ENCODE results near the gene CAPN8. TPM values are rescaled to one million over a fixed set of nuclear protein-coding genes. Genes with fewer than 3 reads are reported as not detected.
A peak's percentile ranks its signal among the peaks of the same experiment; 100 is the strongest.

CAPN8 gene
- total RNA-seq, 1 donor from 2014 or later, result not detected

DNA sequence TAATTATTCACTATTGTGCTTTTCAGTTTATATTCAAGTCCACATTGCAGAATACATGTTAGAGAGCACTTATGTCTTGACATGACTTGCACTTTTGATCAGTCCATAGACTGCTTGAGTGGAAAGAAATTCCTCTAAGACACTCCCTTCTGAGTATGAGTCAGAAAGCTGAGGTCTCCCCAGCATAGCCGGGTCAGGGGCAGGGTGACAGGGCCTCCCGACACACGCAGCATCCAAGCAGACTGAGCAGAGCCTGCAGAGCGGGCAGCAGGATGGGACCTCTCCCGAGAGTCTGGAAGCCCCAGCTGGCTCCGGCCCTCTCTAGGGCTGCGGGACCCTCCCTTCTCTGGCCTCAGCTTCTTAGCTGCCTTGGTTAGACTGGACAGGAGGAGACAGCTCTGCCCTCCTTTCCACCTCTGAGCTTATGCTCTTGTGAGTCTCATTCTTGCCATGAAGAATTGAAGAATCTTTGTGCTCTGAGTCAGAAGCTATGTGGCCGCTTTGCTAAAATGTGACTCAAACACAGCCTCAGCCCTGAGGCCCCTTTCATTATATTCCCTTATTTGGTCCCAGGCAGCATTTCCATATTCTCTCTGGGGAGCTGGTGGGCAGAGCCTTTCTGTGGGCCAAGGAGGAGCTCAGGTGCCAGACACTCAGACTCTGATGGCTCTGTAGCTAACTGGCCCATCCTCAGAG lies 35.6 kb upstream of the CAPN8 start:
- peak; percentile 91 for DNase-seq (ENCODE audit: low read depth)
- no peak for TF ChIP-seq CTCF (conservative IDR thresholded peaks at IDR 0.05; ENCODE audit: low read depth, low read length)
- H3K4me3 ChIP-seq (ENCODE audit: low read depth, low read length), result peak overlapping the region; percentile 14

- no peak overlapping the region for H3K4me3 ChIP-seq (ENCODE audit: low read depth, low read length)
- DNase-seq (ENCODE audit: low read depth), result no peak
- no peak for TF ChIP-seq CTCF (conservative IDR thresholded peaks at IDR 0.05; ENCODE audit: low read depth, low read length)
These were observed 35.0 kb upstream of the CAPN8 start for GRCh38 chr1:223700388-223700918.

DNA sequence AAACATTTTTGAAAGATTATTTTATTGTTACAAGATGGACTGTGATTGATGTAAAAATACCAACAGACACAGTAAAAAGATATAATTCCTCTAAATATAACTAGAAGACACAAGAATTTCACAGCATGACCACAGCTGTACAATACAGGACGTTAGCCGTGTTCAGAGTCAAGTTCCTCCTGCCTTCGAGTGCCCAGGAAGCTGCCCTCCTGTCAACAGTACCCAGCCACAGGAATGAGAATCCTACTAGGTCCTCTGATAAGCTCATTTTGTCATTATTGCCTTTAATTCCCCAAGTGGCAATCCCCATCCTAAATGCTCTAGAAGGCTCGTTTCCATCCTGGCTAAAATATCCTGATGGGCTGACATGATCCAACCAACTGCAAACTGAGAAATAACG lies 30.4 kb upstream of the CAPN8 start:
- TF ChIP-seq CTCF (conservative IDR thresholded peaks at IDR 0.05; ENCODE audit: low read depth, low read length), result no peak
- H3K4me3 ChIP-seq (ENCODE audit: low read depth, low read length), result no peak overlapping the region
- DNase-seq (ENCODE audit: low read depth), result no peak

GRCh38 chr1:223695014-223695548 lies 29.6 kb upstream of the CAPN8 start:
- no peak for TF ChIP-seq CTCF (conservative IDR thresholded peaks at IDR 0.05; ENCODE audit: low read depth, low read length)
- DNase-seq (ENCODE audit: low read depth), result no peak
- no peak overlapping the region for H3K4me3 ChIP-seq (ENCODE audit: low read depth, low read length)

DNA sequence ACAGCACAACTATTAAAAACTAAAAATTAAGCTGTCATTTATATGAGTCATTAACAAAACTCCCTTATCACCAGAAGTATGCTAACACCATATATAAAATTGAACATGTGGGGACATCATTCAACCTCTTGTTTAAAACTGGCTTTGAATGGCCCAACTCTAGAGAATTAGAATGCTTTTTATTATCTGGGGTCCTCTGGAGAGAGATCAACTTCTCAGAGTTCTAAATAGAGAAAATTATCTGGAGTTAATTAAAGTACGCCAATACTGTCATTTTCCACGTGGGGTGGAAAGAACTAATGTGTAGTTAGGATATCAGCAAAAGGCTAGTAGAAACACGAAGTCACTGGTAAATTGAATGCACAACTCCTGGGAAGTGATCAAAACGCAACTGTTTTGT lies 25.6 kb upstream of the CAPN8 start:
- no peak for DNase-seq (ENCODE audit: low read depth)
- no peak overlapping the region for H3K4me3 ChIP-seq (ENCODE audit: low read depth, low read length)
- TF ChIP-seq CTCF (conservative IDR thresholded peaks at IDR 0.05; ENCODE audit: low read depth, low read length), result no peak

DNA sequence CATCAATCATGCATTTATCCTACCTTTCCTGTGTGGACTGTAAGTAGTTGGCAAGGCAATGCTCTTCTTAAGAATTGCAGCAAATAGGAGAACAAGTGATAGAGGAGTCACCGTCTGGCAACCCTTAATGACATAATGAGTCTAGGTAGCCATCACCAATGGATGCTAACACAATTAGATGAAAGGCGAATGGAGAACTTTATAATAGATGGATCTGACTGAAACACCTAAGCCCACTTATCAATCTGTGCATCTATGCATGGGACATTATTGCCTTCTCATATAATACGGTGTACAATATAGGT lies 18.9 kb upstream of the CAPN8 start:
- no peak for DNase-seq (ENCODE audit: low read depth)
- no peak for TF ChIP-seq CTCF (conservative IDR thresholded peaks at IDR 0.05; ENCODE audit: low read depth, low read length)
- no peak overlapping the region for H3K4me3 ChIP-seq (ENCODE audit: low read depth, low read length)

Data from epithelial cell of proximal tubule (primary cell).